GM19043 (cell line): ENCODE measurements around the gene C11orf16.
"Not testable (repeated sequence)": the region's sequence is repeated elsewhere in the genome, so short reads cannot be mapped to it uniquely, and the experiment has no call there.

Experiments used
- ATAC-seq: cut with Tn5 transposase; IDR thresholded peaks from one replicate; pipeline ENCODE4 v1.9.1; 2021; ENCODE audit warnings: low read depth; ENCODE audit not compliant: unreplicated experiment

Gene C11orf16

DNA sequence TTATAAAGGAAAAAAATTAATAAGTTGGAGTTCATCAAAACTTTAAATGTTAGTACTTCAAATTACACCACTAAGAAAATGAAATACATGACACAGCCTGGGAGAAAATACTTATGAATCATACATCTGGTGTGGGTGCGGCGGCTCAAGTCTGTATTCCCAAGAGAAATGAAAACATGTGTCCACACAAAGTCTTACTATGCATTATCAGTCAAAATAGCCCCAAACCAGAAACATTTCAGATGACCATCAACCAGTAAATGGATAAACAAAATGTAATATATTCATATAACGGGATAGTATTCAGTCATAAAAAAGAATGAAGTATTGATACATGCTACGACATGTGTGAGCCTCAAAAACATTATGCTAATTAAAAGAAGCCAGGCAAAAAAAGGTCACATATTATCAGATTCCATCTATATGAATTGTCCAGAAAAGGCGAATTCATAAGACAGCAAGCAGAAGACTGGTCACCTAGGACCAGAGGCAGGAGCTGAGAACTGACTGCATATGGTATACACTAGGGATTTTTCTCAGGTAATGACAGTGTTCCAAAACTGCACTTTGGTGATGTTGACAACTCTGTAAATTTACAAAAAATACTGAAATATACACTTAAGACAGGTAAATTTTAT lies 27.1 kb downstream of the C11orf16 start:
- ATAC-seq = no peak

- no peak for ATAC-seq
These were observed 33.5 kb downstream of the C11orf16 start for GRCh38 chr11:8899119-8899753.

- not testable (repeated sequence) for ATAC-seq
These were observed 41.6 kb downstream of the C11orf16 start for GRCh38 chr11:8891185-8891584.

GRCh38 chr11:8886322-8886721 lies 46.4 kb downstream of the C11orf16 start:
- no peak for ATAC-seq

DNA sequence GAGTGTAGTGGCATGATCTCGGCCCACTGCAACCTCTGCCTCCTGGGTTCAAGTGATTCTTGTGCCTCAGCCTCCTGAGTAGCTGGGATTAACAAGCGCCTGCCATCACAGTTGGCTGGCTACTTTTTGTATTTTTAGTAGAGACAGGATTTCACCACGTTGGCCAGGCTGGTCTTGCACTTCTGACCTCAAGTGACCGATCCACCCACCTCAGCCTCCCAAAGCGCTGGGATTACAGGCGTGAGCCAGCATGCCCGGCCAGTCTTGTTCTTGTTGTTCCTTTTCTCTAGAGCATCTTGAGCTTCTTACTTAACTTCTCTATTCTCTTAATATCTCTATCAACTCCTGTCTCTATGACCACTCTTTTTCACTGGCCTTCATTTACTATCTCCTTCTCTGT lies 51.2 kb downstream of the C11orf16 start:
- ATAC-seq = not testable (repeated sequence)

DNA sequence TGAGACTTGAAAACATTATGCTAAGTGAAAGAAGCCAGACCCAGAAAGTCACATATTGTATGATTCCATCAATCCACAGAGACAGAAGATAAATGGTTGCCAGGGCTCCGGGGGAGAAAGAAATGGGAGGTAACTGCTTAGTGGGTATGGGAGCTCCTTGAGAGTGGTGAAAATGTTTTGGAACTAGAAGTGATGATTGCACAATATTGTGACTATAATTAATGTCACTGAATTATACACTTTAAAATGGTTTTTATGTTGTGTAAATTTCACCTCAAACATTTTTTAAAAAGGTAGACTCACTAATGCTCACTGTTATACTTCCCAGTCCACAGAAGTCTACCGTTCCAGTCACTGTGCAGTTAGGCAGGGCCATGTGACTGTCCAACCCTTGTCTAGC lies 54.0 kb downstream of the C11orf16 start:
- ATAC-seq = no peak

DNA sequence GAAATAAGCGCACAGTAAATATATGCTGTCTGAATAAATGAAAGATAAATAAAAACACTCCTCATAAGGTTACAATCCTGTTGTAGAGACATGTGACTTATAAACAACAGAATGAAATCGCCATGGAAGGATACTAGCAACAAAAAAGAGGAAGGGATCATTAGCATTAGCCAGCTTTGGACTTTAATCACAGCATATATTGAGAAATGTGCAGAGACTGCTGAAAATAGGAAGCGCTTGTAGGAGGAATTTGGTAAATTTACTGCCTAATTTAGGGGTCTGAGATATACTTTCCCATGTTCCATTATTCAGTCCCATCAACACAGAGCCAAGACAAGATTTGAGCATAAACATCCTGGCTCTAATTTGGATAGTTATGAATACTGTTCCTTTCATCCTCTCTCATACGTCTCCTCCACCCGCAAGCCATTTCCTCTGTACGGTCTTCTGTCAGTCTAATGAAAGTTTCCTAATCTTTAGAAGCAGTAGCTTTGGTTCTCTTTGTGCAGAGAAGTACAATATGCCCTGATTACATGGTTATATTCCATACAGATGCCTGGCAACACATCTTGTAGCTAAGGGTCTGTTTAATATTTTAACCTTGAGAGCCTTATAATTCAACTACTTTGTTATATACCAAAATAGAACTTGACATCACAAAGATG lies 58.9 kb downstream of the C11orf16 start:
- no peak for ATAC-seq

DNA sequence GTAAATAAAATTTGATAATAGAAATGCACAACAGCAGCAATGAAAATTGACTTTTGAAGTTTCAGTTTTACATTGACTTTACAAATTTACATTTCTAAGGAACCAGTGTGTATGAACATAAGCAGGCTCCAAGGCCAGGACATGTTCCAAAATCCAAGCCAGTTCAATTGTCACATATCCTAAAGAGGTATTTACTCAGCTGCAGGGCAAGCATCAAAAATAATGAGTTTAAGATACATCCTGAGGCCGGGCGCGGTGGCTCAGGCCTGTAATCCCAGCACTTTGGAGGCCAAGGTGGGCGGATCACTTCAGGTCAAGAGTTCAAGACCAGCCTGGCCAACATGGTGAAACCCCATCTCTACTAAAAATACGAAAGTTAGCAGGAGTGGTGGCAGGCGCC lies 60.8 kb downstream of the C11orf16 start:
- ATAC-seq = no peak

DNA sequence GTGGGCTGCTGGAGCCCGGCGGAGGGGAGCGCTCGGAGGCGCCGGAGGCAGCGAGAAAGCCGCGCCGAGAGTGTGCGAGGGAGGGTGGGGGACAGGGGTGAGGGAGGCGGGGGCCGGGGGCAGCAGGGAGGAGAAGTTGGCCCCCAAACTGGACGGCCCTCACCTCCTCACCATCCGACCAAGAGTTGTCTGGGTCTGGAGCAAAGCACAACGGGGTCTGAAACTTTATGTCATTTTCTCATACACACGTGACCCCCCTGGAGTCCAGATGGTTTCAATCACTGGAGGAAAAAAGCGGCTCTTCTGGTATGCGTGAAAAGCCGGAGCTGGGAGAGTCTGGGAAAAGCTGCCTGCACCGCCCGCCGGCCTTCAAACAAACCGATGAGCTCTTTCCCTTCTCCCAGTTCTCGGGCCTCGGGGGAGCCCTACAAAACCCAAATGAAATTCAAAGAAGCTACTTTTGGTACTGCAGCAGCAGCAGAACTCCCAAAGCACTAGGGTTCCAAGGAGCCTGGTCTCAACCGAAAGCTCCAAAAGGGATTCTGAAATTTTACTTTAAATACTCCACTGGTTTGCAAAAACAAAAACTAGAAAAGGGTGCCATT lies 61.5 kb downstream of the C11orf16 start:
- no peak for ATAC-seq

- ATAC-seq = no peak
These were observed 62.2 kb downstream of the C11orf16 start for GRCh38 chr11:8870411-8871170.
